ENCODE data around the gene COL5A2.

DNA sequence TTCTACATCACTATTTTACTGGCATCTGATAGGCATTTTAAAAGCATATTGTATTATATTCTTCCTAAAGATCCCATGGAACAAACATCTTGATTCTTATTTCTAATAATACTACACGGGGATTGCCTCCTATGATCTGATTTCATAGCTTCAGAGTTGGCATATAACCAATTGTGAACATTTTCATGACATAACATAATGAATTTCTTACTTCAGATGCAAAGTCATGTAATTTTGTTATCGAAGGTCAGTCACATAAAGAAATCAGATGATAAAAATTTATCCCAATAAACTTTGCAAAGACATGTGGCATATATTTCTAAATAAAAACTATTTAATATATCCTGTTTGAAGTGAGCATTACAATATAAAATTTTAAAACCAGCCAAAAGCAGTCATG lies 93.3 kb downstream of the COL5A2 start:
- TF ChIP-seq RAD21 (IDR thresholded peaks at IDR 0.05; ENCODE audit: insufficient read depth, low read depth, low read length) (no peak), ATF2 (IDR thresholded peaks at IDR 0.05; ENCODE audit: low read length) (no peak), IRF4 (IDR thresholded peaks at IDR 0.05; ENCODE audit: low read depth, low read length) (no peak), ZBTB40 (IDR thresholded peaks at IDR 0.05; ENCODE audit: borderline replicate concordance) (no peak), CHD2 (IDR thresholded peaks at IDR 0.05; ENCODE audit: borderline replicate concordance, low read depth, low read length) (no peak), POLR2A (IDR thresholded peaks at IDR 0.05; ENCODE audit: low read depth, low read length) (no peak), NR2C2 (IDR thresholded peaks at IDR 0.05; ENCODE audit: borderline replicate concordance, control insufficient read depth, insufficient read length, low read depth) (no peak), ZNF274 (IDR thresholded peaks at IDR 0.05; ENCODE audit: insufficient read depth, insufficient read length) (no peak)
- TF ChIP-seq, protein P1, sequence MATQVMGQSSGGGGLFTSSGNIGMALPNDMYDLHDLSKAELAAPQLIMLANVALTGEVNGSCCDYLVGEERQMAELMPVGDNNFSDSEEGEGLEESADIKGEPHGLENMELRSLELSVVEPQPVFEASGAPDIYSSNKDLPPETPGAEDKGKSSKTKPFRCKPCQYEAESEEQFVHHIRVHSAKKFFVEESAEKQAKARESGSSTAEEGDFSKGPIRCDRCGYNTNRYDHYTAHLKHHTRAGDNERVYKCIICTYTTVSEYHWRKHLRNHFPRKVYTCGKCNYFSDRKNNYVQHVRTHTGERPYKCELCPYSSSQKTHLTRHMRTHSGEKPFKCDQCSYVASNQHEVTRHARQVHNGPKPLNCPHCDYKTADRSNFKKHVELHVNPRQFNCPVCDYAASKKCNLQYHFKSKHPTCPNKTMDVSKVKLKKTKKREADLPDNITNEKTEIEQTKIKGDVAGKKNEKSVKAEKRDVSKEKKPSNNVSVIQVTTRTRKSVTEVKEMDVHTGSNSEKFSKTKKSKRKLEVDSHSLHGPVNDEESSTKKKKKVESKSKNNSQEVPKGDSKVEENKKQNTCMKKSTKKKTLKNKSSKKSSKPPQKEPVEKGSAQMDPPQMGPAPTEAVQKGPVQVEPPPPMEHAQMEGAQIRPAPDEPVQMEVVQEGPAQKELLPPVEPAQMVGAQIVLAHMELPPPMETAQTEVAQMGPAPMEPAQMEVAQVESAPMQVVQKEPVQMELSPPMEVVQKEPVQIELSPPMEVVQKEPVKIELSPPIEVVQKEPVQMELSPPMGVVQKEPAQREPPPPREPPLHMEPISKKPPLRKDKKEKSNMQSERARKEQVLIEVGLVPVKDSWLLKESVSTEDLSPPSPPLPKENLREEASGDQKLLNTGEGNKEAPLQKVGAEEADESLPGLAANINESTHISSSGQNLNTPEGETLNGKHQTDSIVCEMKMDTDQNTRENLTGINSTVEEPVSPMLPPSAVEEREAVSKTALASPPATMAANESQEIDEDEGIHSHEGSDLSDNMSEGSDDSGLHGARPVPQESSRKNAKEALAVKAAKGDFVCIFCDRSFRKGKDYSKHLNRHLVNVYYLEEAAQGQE (IDR thresholded peaks at IDR 0.05; ENCODE audit: low read depth, low read length), result no peak
- TF ChIP-seq, protein P2, sequence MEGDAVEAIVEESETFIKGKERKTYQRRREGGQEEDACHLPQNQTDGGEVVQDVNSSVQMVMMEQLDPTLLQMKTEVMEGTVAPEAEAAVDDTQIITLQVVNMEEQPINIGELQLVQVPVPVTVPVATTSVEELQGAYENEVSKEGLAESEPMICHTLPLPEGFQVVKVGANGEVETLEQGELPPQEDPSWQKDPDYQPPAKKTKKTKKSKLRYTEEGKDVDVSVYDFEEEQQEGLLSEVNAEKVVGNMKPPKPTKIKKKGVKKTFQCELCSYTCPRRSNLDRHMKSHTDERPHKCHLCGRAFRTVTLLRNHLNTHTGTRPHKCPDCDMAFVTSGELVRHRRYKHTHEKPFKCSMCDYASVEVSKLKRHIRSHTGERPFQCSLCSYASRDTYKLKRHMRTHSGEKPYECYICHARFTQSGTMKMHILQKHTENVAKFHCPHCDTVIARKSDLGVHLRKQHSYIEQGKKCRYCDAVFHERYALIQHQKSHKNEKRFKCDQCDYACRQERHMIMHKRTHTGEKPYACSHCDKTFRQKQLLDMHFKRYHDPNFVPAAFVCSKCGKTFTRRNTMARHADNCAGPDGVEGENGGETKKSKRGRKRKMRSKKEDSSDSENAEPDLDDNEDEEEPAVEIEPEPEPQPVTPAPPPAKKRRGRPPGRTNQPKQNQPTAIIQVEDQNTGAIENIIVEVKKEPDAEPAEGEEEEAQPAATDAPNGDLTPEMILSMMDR (IDR thresholded peaks at IDR 0.05 in 2 of 3, conservative IDR thresholded peaks at IDR 0.05 in 1 of 3; ENCODE audit: control insufficient read depth in 2 of 3, extremely low read depth in 1 of 3, insufficient read depth in 1 of 3, low read depth in 3 of 3, low read length in 3 of 3), result no peak

All from GM12878 (cell line).